Stimulated activated CD4-positive, alpha-beta T cell treated with anti-CD3 and anti-CD28 coated beads, TNF-alpha, amount 100 ng/mL, for 24 hours (primary cell): Measurements from ENCODE around the gene BOC.

ENCODE experiments used
- DNase-seq, 3 experiments: peaks; one replicate each; pipeline ENCODE4 v3.0.0-alpha.2; 2020; ENCODE audit warnings: low read depth in 3 of 3

The BOC gene

DNA sequence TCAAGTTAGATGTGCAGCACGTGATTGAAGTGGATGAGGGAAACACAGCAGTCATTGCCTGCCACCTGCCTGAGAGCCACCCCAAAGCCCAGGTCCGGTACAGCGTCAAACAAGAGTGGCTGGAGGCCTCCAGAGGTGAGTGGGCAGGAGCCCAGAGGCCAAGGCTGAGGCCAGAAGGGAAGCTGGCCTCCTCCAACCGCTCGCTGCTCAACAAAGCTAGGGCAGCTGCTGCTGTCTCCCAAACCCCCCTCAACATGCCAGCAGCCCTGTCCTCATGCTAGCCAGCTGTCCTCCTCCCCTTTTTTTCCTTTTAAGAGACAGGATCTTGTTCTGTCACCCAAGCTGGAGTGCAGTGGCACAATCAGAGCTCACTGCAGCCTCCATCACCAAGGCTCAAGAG lies 57.0 kb downstream of the BOC start:
- no peak for DNase-seq

GRCh38 chr3:113268942-113269341 lies 57.6 kb downstream of the BOC start:
- no peak for DNase-seq

GRCh38 chr3:113269661-113270060 lies 58.3 kb downstream of the BOC start:
- no peak for DNase-seq

- DNase-seq: no peak
These were observed 58.7 kb downstream of the BOC start for GRCh38 chr3:113270068-113270467.

- DNase-seq: no peak
These were observed 59.4 kb downstream of the BOC start for GRCh38 chr3:113270786-113271185.

GRCh38 chr3:113271189-113271588 lies 59.8 kb downstream of the BOC start:
- DNase-seq: no peak

DNA sequence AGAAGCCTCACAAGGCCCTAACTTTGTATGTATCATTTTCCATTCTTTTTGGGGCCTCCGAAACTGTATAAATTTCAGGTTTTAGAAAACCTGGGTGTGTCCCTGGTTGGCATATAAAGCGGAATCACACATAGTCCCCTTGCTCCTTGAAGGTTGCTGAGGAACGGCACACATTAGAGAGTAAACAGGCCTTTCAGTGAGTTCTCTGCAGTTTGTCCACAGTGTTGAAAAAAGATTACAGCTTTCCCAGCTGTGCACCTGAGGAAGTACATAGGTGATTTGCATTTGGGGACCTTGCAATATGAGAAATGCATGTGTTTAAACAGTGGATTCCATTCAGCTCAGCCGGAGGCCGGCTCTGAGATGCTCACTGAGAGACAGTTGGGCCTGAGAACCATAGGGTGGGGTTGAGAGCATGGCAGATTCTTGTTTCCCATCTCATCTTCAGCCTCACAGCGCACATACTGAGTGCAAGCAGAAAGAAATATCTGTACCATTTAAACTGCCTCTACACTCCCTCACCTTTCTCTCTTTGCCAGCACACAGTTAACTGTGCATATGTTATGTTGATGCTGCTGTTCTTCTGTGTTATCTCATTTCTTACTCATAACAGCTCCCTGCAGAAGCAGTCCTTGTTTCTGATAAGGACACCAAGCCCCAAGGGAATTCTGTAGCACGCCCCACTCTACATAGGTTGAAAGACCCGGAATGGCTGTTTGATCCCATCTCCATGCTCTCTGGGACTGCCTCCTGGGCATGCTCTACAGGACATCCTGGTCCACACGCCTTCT lies 60.4 kb downstream of the BOC start:
- DNase-seq: no peak

DNA sequence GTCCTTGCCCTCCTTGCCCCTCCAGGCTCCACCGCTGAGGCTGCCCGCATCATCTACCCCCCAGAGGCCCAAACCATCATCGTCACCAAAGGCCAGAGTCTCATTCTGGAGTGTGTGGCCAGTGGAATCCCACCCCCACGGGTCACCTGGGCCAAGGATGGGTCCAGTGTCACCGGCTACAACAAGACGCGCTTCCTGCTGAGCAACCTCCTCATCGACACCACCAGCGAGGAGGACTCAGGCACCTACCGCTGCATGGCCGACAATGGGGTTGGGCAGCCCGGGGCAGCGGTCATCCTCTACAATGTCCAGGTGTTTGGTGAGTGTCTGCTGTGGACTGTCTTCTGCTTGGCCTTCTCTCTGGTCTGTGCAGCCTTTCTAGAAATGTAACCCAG lies 61.0 kb downstream of the BOC start:
- no peak for DNase-seq

- no peak for DNase-seq
These were observed 61.7 kb downstream of the BOC start for GRCh38 chr3:113273011-113273410.

GRCh38 chr3:113273604-113274378 lies 62.4 kb downstream of the BOC start:
- no peak for DNase-seq

DNA sequence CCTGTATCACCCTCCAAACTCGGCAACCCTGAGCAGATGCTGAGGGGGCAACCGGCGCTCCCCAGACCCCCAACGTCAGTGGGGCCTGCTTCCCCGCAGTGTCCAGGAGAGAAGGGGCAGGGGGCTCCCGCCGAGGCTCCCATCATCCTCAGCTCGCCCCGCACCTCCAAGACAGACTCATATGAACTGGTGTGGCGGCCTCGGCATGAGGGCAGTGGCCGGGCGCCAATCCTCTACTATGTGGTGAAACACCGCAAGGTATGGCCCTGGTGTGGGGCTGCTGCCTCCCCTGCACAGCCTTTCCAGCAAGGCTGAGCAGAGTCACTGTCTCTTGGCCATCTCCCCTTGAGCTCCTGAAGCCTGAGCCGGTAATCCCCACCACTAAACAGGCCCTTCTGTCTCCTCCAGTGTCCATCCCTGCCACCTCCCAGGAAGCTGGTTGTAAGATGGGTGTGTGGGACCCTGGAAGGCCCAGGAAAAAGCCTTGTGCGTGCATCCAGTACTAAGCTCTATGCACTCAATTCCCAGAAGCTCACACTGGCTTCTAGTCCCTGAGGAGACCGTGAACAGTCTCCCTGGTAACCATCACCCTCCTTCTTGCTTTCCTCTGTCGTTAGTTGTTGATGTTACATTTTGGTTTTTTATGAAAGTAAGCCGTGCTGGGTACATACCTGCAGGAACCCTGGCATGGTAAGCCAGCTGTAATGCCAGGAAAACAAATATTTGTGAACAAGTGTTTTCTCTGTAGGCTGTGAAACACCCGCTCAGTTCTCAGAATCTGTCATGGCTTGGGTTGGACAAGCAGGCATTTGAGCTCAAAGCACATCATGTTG lies 63.3 kb downstream of the BOC start:
- DNase-seq: no peak

DNA sequence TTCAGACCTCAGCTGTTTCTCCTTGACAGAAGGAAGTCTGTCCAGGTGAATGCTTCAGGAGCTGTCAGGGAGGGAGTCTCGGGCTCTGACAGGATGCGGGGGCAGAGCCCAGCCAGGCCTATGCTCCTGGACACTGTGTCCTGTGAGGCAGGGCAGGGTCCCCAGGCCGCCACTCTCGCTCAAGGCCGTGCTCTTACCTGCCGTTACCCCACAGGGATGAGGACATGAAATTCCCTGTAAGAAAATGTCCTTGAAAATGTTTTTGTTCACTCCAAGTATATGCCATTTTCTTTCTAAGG lies 63.9 kb downstream of the BOC start:
- no peak for DNase-seq

DNA sequence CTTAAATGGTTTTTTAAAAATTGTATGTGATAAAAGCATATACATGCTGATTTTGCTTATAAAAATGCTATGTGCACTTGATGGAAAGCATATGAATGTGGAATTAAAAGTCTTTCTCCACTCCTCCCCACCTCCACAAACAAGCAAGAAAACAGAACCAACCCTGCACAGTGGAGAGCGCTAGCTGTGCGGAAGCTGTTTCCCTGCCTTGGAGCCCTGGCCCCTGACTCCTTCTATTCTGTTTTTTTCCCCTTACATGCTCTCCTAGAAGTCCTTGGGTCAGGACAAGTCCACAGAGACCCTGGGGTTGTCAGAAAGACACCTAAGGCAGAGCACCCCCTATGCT lies 64.2 kb downstream of the BOC start:
- DNase-seq: no peak

DNA sequence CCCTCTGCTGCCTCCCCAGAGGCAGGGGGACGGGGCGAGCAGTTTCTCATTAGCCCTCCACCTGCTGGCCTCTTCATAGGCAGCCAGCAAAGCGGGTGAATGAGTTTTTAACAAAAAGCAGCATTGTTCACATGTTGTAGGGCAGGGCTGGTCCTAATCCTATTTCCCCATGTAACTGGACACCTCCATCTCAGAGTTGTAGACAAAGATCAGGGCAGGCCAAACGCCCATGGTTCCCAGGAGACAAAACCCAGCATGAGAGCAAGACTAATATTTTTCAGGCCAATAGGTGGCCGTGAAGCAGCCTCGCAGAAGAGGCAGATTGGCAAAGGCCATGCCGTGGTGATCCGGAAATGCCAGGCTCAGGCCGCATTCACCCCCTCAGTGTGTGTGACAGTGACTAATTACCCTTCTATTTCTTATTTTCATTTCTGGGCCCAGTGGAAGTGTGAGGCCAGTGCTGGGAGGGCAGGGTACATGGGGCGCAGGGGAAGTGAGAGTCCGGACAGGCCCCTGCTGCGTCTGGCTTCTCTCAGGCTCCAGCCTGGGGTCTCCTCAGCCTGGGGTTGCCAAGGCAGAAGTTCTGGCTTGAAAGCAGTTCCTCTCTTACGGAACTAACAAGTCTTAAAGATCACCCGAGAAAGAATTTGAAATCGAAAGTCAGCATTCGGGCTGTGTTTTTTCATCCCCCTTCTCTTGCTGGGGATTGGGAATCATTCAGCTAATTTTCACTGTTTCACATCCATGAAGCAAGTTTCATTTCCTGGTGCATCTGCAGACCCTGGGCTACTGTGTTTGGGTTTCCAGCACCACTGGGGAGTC lies 64.8 kb downstream of the BOC start:
- no peak for DNase-seq

GRCh38 chr3:113276751-113277080 lies 65.4 kb downstream of the BOC start:
- no peak for DNase-seq

DNA sequence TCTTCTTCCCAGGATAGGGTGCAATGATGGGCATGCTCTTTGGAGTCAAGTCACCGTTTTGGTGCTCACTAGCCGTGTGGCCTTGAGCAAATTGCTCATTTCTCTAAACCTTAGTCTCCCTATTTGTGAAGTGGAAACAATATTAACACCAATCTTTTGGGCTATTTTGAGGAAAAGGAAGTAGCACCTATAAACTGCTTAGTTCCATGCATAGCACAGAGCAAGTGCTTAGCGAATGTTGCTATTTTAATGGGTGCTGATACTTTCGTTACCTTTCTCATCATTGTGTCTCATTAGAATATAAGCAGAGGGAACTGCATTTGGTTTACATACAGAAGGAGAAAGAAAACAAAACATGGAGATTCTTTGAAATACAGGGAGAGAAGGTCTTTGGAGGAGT lies 66.1 kb downstream of the BOC start:
- no peak for DNase-seq

GRCh38 chr3:113277941-113278598 lies 66.7 kb downstream of the BOC start:
- DNase-seq: no peak

DNA sequence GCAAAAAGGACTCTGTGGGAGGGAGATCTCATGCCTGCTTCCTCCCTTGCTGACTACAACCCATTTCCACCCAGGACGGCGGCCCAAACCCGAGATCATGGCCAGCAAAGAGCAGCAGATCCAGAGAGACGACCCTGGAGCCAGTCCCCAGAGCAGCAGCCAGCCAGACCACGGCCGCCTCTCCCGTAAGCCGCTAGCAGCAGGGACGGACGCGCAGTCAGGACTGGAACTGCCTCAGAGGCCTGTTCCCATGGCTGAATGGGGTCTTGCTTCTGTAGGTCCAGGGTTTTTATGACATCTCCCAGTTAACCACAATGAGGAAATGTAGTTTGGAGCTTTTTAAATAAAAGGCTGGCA lies 67.2 kb downstream of the BOC start:
- DNase-seq: no peak

DNA sequence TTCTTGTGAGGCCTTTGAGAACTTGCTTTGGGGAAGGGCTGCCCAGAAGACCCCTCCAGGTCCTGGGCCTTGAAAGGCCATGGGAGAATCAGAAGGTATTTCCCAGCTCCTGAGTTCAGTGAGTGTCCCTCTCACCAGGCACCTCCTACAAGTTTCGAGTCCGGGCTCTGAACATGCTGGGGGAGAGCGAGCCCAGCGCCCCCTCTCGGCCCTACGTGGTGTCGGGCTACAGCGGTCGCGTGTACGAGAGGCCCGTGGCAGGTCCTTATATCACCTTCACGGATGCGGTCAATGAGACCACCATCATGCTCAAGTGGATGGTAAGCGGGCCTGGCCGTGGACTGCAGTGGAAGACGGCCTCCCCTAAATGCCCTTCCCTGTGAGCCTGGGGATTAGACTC lies 68.3 kb downstream of the BOC start:
- DNase-seq: no peak

DNA sequence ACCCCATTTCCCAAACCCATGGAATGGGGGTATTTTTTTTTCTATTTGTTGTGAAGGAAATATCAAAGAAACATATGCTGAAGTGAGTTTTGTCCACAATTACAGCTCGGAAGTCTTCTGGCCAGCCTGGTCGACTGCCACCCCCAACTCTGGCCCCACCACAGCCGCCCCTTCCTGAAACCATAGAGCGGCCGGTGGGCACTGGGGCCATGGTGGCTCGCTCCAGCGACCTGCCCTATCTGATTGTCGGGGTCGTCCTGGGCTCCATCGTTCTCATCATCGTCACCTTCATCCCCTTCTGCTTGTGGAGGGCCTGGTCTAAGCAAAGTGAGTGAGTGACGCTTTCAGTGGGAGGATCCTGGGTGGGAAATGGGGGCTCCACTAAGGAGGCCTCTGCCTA lies 71.9 kb downstream of the BOC start:
- DNase-seq: no peak

- no peak for DNase-seq
These were observed 73.2 kb downstream of the BOC start for GRCh38 chr3:113284453-113285050.
